ENCODE data around the gene NKAIN2. TPM values are rescaled to one million over a fixed set of nuclear protein-coding genes. Genes with fewer than 3 reads are reported as not detected.

The NKAIN2 gene
- total and polyA plus RNA-seq, 2 donors (not counting 3 experiments of a cell fraction or from before 2014, with no cell fraction given), result 0.03 TPM; not detected in 1

DNA sequence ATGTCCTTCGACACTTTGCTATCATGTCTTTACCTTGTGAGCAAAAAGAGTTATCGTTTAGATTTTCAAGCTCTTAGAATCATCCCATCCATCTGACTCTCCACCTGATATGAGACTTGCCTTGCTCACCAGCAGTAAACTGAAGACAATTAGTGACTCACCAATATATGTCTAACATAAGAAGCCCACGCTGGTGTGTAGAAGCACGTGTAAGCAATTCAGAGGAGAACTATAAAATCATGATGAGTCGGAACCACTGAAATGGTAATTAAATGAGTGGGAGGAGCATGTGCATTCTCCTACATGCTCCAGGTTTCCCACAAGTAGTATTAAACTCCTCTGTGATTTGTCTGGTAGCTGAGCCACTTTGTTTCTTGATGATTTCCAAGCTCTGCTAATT, 977.0 kb downstream of the NKAIN2 start:
- Histone ChIP-seq H3K9me3 (replicated peaks; ENCODE audit: control insufficient read depth, insufficient read depth, low read length) (no peaks in the 10 kb centered on the region), H3K36me3 (ENCODE audit: control insufficient read depth in 2 of 2, extremely low read depth in 1 of 2, insufficient read depth in 2 of 2, low read length in 2 of 2) (no peaks in the 10 kb centered on the region), H3K9ac (replicated peaks; ENCODE audit: extremely low read depth, insufficient read depth, low read length) (no peak overlapping the region), H3K4me2 (ENCODE audit: insufficient read depth, low read length) (no peak overlapping the region), H3K79me2 (ENCODE audit: control insufficient read depth, insufficient read depth, low read length) (no peaks in the 10 kb centered on the region), H3K4me1 (ENCODE audit: control insufficient read depth, extremely low read depth, insufficient read depth, low read length) (no peaks in the 10 kb centered on the region), H2AFZ (ENCODE audit: low read depth, low read length) (no peak overlapping the region), H3K4me3 (replicated peaks in 1 of 3; ENCODE audit: insufficient read depth in 1 of 3, low read depth in 1 of 3, low read length in 3 of 3) (no peak overlapping the region), H3K27me3 (ENCODE audit: control insufficient read depth in 2 of 2, insufficient read depth in 2 of 2, low read length in 2 of 2) (no peaks in the 10 kb centered on the region), H3K9me1 (replicated peaks; ENCODE audit: control insufficient read depth, extremely low read depth, insufficient read depth, low read length) (no peaks in the 10 kb centered on the region), H4K20me1 (replicated peaks; ENCODE audit: control insufficient read depth, extremely low read depth, insufficient read depth, low read length) (no peaks in the 10 kb centered on the region), H3K27ac (ENCODE audit: insufficient read depth, low read depth, low read length) (no peak overlapping the region)
- POLR2A ChIA-PET, result no interaction called here
- no peak for FAIRE-seq
- CTCF ChIA-PET, result no interaction called here
- TF ChIP-seq, protein P1, sequence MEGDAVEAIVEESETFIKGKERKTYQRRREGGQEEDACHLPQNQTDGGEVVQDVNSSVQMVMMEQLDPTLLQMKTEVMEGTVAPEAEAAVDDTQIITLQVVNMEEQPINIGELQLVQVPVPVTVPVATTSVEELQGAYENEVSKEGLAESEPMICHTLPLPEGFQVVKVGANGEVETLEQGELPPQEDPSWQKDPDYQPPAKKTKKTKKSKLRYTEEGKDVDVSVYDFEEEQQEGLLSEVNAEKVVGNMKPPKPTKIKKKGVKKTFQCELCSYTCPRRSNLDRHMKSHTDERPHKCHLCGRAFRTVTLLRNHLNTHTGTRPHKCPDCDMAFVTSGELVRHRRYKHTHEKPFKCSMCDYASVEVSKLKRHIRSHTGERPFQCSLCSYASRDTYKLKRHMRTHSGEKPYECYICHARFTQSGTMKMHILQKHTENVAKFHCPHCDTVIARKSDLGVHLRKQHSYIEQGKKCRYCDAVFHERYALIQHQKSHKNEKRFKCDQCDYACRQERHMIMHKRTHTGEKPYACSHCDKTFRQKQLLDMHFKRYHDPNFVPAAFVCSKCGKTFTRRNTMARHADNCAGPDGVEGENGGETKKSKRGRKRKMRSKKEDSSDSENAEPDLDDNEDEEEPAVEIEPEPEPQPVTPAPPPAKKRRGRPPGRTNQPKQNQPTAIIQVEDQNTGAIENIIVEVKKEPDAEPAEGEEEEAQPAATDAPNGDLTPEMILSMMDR (IDR thresholded peaks at IDR 0.05; ENCODE audit: extremely low read depth in 1 of 2, insufficient read depth in 1 of 2, low read depth in 1 of 2, low read length in 2 of 2), result no peak
- TF ChIP-seq GATA2 (IDR thresholded peaks at IDR 0.05; ENCODE audit: insufficient read depth, insufficient read length, low read depth, low read length) (no peak), POLR2A (IDR thresholded peaks at IDR 0.05; ENCODE audit: low read depth, low read length) (no peak), JUN (IDR thresholded peaks at IDR 0.05; ENCODE audit: borderline replicate concordance, insufficient read depth, insufficient read length, low read depth) (no peak), MAX (IDR thresholded peaks at IDR 0.05; ENCODE audit: insufficient read depth, insufficient read length) (no peak), POLR2AphosphoS5 (IDR thresholded peaks at IDR 0.05; ENCODE audit: insufficient read depth, low read depth, low read length) (no peak), EZH2 (IDR thresholded peaks at IDR 0.05; ENCODE audit: borderline replicate concordance, low read depth, low read length, severe bottlenecking) (no peak)
- dilution Hi-C loops (cut with MboI; ENCODE audit: extremely low pct_ligation_motif_present, low sequenced_read_pairs) (no loop called here), intact Hi-C loops (cut with micrococcal nuclease) (no loop called here)
- DNase-seq (ENCODE audit: low read depth, low spot score), result no peak
- BruUV-seq (replicated peaks), result no TSS peak
